Bronchus fibroblast of lung (primary cell): Measurements from ENCODE around the gene WDR1. TPM values are rescaled to one million over a fixed set of nuclear protein-coding genes. Genes with fewer than 3 reads are reported as not detected.

ENCODE experiments used
- total RNA-seq: library from RNA; depleted of rRNA; stranded (reverse); fragments of >200 nt; gene quantifications from 2 replicates; pipeline ENCODE4 v1.2.3, GENCODE V29; 2015

The WDR1 gene, protein sequence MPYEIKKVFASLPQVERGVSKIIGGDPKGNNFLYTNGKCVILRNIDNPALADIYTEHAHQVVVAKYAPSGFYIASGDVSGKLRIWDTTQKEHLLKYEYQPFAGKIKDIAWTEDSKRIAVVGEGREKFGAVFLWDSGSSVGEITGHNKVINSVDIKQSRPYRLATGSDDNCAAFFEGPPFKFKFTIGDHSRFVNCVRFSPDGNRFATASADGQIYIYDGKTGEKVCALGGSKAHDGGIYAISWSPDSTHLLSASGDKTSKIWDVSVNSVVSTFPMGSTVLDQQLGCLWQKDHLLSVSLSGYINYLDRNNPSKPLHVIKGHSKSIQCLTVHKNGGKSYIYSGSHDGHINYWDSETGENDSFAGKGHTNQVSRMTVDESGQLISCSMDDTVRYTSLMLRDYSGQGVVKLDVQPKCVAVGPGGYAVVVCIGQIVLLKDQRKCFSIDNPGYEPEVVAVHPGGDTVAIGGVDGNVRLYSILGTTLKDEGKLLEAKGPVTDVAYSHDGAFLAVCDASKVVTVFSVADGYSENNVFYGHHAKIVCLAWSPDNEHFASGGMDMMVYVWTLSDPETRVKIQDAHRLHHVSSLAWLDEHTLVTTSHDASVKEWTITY
- 243 and 272 TPM in 2 replicates for total RNA-seq

DNA sequence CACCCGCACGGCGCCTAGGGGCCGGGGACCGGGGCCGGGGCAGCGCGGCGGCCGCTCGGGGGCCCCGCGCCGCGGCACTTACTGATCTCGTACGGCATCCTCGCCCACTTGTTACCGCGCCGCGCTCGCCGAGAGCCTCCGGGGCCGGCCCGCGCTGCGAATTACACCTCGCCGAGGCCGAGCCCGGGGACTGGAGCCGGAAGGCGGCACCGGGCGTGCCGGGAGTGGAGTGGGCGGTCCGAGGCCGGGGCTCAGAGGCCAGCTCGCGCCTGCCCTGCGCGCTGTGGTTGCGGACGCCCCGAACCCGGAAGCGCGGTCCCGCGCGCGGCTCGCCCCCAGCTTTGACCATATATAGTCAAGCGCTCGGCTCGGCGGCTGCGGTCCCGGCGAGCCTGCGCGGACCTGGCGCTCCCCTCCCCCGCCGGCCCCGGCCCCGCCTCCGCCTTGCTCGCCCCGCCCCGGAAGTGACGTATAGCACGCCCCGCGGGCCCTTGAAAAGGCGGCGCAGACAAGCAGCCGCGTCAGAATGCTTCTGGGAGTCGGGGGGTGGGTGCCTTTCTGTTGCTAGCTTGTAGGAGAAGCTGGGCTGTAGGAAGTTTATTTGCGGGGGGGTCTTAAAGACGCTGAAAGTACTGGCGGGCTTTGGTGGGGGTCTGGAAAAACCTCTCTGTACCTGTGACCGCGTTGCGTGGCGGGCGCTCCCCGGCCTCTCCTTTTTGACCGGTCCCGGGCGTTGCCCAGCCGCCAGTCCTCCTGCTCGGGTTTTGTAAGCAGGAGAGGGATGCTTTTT is at the start of gene WDR1:
Gene WDR1, minus strand, starts transcription at position 231 of the 790 bp plus-strand sequence. Its CDS starts 133 bp downstream, at position 98.

Other genes starting within 250 kb of the WDR1 start
- gene SLC2A9, start 95.3 kb downstream of the WDR1 start, total RNA-seq, result 0.17 and 0.89 TPM in 2 replicates